Tibial nerve (tissue), 3 donors: ENCODE results near the gene SGMS2.

Source experiments
- POLR2A ChIP-seq, 2 donors: fragments of 450-650 bp; IDR thresholded peaks; one replicate each; pipeline ENCODE4 v1.6.1; 2017; ENCODE audit warnings: antibody characterized with exemption in 2 of 2, mild to moderate bottlenecking in 2 of 2, moderate library complexity in 2 of 2
- TF ChIP-seq, protein P1 (sequence below), 5 experiments: fragments of 200-600 bp in 3 of 5; fragments of 450-650 bp in 2 of 5; sonication (generic) in 3 of 5; IDR thresholded peaks; one replicate each; pipeline ENCODE4 v1.5.1; 2016 to 2019; ENCODE audit warnings: antibody characterized with exemption in 5 of 5, mild to moderate bottlenecking in 3 of 5, moderate library complexity in 2 of 5

DNA sequence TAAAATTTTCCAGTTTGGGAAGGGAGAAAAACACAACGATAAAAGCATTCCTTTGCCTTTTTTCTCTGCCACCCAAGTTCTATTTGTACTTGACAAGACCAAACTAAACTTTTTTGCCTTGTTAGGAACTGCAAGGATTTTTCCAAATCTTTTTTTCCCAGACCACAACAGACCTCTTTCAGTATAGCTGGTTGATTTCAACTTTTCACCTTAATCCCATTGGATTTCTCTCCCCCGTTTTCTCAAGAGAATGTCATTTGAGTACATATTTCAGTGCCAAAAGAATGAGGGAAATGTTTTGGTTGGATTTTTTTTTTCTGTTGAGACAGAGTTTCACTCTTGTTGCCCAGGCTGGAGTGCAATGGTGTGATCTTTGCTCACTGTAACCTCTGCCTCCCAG is 18.5 kb upstream of the SGMS2 start:
- TF ChIP-seq POLR2A (IDR thresholded peaks at IDR 0.05), result no peak
- TF ChIP-seq, protein P1, sequence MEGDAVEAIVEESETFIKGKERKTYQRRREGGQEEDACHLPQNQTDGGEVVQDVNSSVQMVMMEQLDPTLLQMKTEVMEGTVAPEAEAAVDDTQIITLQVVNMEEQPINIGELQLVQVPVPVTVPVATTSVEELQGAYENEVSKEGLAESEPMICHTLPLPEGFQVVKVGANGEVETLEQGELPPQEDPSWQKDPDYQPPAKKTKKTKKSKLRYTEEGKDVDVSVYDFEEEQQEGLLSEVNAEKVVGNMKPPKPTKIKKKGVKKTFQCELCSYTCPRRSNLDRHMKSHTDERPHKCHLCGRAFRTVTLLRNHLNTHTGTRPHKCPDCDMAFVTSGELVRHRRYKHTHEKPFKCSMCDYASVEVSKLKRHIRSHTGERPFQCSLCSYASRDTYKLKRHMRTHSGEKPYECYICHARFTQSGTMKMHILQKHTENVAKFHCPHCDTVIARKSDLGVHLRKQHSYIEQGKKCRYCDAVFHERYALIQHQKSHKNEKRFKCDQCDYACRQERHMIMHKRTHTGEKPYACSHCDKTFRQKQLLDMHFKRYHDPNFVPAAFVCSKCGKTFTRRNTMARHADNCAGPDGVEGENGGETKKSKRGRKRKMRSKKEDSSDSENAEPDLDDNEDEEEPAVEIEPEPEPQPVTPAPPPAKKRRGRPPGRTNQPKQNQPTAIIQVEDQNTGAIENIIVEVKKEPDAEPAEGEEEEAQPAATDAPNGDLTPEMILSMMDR (IDR thresholded peaks at IDR 0.05), result no peak
